Muscle of leg (tissue), 11 donors: ENCODE results near the gene PEX11B. TPM values are rescaled to one million over a fixed set of nuclear protein-coding genes. Genes with fewer than 3 reads are reported as not detected.

Source experiments
- DNase-seq: peaks from one replicate; pipeline ENCODE4 v3.0.0; 2013
- H3K27ac ChIP-seq: one replicate; pipeline ENCODE4 v1.5.1; 2013; ENCODE audit warnings: mild to moderate bottlenecking, low read length, control low read depth
- H3K27me3 ChIP-seq: one replicate; pipeline ENCODE4 v1.6.1; 2013; ENCODE audit warnings: low read length; ENCODE audit not compliant: control insufficient read depth, insufficient read depth
- H3K36me3 ChIP-seq: one replicate; pipeline ENCODE4 v1.6.1; 2013; ENCODE audit warnings: low read length; ENCODE audit not compliant: control insufficient read depth, insufficient read depth
- H3K4me1 ChIP-seq: one replicate; pipeline ENCODE4 v1.6.1; 2013; ENCODE audit warnings: low read length; ENCODE audit not compliant: control insufficient read depth, insufficient read depth
- H3K4me3 ChIP-seq: one replicate; pipeline ENCODE4 v1.5.1; 2013; ENCODE audit warnings: low read length, control low read depth
- H3K9me3 ChIP-seq: replicated peaks from 2 replicates; pipeline ENCODE4 v1.6.1; 2013; ENCODE audit warnings: low read depth, low read length; ENCODE audit not compliant: control insufficient read depth
- WGBS: methylation state at CpG from one replicate; pipeline ENCODE4 v1.1.5; 2013; ENCODE audit warnings: missing lambda C conversion rate; ENCODE audit not compliant: insufficient coverage; 5-methylcytosine and 5-hydroxymethylcytosine counted together
- polyA plus RNA-seq, 8 donors: library from polyadenylated mRNA; unstranded; fragments of 120-200 nt; gene quantifications; one replicate each; pipeline versions ENCODE4 v1.2.1 to v1.2.3, GENCODE V29; 2013; ENCODE audit warnings: inconsistent platforms in 1 of 8, low replicate concordance in 1 of 8; ENCODE audit not compliant: insufficient read length in 8 of 8, insufficient read depth in 1 of 8
- total RNA-seq: library from RNA; stranded (reverse); fragments of 120-200 nt; gene quantifications from one replicate; pipeline ENCODE4 v1.2.4, GENCODE V29; 2013

Gene PEX11B
- total and polyA plus RNA-seq, 9 donors: 18.0 to 24.9 (median 23.4) TPM

DNA sequence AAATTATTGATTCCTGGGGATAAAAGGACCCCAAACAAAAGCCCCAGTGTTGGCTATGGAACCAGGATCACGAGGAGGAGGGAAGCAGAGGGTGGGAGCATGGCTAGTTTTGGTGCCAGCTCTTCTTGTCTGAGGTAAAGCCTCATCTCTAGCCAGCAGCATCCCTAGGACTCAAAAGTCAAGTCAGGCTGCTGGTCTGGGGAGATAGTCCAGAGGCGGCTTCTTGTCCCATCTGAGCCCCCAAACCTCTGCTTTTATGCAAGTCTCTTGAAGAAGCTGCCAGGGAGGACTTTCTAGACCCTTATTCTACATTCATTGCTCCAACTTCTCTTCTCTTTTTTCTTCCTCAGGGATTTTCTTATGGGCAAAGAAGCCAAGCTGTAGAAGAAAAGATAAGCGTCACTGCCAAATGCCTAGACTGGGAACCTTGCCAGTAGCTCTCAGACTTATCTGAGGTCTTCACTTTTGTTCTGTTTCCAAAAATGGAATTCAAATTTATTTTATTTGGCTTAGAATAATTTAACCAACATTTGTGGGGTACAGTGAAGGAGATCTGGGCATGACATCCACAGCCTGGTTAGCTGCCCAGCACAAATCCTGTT lies 25.9 kb downstream of the PEX11B start:
- peaks cover 20% of the 10 kb centered on the region for H3K4me1 ChIP-seq
- no peak overlapping the region for H3K4me3 ChIP-seq
- H3K36me3 ChIP-seq: no peaks in the 10 kb centered on the region
- DNase-seq: peak; percentile 31
- H3K27ac ChIP-seq: peak overlapping the region; percentile 88
- no peaks in the 10 kb centered on the region for H3K9me3 ChIP-seq
- H3K27me3 ChIP-seq: no peaks in the 10 kb centered on the region
- 28% methylated on average over 2 of the region's 3 CpGs for WGBS

DNA sequence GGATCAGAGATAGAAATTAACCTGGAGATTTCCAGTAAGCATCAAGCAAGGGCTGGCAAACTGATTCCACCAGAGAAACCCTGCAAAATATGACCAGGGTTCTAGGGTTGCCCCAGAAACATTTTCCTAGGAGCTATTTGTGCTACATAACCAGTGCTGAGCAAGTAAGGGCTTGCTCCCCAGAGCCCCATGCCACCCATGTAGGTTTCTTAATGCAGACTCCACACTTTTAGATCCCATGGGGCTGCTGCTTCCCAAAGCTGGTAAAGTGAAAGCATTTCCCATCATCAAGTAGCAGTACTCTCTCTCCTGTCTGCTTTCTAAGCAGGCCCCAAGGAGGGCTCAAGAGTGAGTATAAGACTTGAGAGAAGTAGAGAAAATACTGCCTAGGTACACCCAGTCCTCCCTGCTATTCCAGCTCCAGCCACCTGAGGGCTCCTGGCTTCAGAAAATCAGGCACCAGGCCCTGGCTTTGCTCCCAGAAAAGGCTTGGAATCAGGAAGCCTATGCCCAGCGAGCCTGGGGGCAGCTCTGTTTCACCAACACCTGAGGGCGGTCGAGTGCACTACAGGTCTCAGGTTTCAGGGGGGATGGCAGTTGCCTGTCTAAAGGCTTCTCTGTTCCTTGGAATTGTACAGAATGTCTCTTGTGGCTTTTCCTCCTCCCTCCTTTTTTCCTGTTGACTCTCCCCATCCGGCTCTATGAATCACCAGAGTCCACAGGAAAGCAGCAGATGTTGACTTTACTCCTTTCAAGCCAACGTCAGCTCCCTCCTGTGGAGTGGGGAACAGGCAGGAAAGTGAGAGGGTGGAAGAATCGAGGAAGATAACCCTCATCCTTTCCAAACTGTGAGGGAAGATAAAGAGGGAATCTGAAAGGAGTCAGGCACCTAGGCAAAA lies 26.7 kb downstream of the PEX11B start:
- H3K27me3 ChIP-seq: no peaks in the 10 kb centered on the region
- H3K27ac ChIP-seq: peak overlapping the region; percentile 88
- H3K36me3 ChIP-seq: no peaks in the 10 kb centered on the region
- peak; percentile 97 for DNase-seq
- H3K9me3 ChIP-seq: no peaks in the 10 kb centered on the region
- H3K4me1 ChIP-seq: peaks cover 20% of the 10 kb centered on the region
- peak overlapping the region; percentile 28 for H3K4me3 ChIP-seq
- 0% methylated on average over 2 of the region's 6 CpGs for WGBS

DNA sequence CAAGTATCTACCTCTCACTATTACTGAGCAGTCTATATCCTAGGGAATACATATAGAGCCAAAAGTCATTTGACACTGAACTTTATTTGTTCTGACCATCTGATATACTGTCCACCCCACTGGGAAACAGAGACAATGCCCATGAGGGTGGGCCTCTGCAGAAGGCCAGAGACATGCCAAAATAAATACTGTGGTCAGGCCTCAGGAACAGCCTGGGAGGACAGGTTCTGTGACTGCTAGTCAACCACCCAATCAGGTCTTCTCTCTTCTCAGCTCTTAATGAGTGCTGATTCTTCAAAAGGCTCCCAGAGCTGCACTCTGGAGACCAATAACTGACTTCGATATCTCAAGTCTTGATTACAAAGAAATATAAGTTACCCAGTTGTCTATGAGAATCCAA lies 27.4 kb downstream of the PEX11B start:
- Histone ChIP-seq H3K36me3 (no peaks in the 10 kb centered on the region), H3K27me3 (no peaks in the 10 kb centered on the region), H3K4me1 (peaks cover 23% of the 10 kb centered on the region), H3K9me3 (no peaks in the 10 kb centered on the region), H3K27ac (no peak overlapping the region), H3K4me3 (no peak overlapping the region)
- DNase-seq: no peak
- WGBS: no CpG with 5 or more reads among the region's 1 CpG

DNA sequence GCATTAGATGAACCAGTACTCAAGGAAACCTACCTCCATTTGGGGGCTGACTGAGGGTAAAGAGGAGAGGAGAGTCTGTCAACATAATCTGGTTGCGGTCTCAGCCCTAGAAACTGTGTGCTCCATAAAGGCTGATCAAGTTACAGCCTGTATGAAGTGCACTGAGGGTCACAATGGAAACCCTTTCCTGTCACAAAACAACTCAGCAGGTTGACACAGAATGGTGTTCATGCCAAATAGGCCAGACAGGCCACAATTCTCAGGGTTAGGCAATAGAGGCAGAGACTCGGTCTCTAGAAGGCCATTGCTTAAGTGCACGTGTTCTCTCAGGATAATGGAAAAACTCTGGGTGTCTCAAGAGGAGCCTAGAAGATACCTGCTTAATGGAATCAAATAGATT lies 28.8 kb downstream of the PEX11B start:
- no peak for DNase-seq
- no peaks in the 10 kb centered on the region for H3K36me3 ChIP-seq
- 74% methylated on average over 2 of the region's 3 CpGs for WGBS
- no peak overlapping the region for H3K27ac ChIP-seq
- no peak overlapping the region for H3K4me3 ChIP-seq
- H3K9me3 ChIP-seq: no peaks in the 10 kb centered on the region
- H3K27me3 ChIP-seq: peaks cover 10% of the 10 kb centered on the region
- H3K4me1 ChIP-seq: peaks cover 29% of the 10 kb centered on the region

DNA sequence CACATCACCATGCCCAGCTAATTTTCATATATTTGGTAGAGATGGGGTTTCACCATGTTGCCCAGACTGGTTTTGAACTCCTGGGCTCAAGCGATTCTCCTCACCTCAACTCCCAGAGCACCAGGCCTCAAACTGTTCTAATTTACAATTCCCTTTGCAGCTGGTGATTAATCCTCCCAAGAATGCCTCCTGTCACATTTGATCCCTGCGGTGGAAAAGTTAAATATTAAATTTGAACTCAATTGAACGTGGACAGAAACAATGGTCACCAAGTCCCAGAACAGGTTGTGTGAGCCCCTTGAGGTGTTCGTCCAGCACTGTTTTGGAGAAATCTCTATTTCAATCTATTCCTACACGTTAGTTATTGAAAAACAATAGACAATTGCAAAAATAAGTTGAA lies 30.9 kb downstream of the PEX11B start:
- Histone ChIP-seq H3K27me3 (peaks cover 14% of the 10 kb centered on the region), H3K4me1 (peaks cover 24% of the 10 kb centered on the region), H3K36me3 (no peaks in the 10 kb centered on the region), H3K4me3 (no peak overlapping the region), H3K27ac (no peak overlapping the region), H3K9me3 (no peaks in the 10 kb centered on the region)
- WGBS: 50% methylated on average over 1 of the region's 5 CpGs
- DNase-seq: no peak

DNA sequence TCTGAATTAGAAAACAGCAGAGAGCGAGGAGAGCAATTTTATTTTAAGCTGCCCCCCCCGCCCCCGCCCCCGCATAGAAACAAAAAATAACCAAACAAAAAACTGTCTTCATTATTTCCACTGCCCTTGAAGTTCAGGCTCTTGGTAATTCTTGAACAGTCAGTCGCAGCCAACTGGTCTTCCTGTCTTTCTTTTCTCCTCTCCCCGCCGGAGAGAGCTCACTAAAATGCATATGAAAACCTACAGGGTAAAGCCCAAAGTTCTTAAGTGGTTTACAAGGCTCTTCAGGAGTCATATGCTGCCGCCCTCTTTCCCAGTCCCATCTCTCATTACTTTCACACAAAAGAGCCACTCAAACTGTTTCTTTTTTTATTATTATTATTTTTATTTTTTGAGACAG lies 31.7 kb downstream of the PEX11B start:
- peak; percentile 77 for DNase-seq
- peak overlapping the region; percentile 35 for H3K27ac ChIP-seq
- H3K9me3 ChIP-seq: no peaks in the 10 kb centered on the region
- H3K36me3 ChIP-seq: no peaks in the 10 kb centered on the region
- no peak overlapping the region for H3K4me3 ChIP-seq
- peaks cover 16% of the 10 kb centered on the region for H3K4me1 ChIP-seq
- peaks cover 14% of the 10 kb centered on the region for H3K27me3 ChIP-seq
- 14% methylated on average over 4 of the region's 8 CpGs for WGBS

DNA sequence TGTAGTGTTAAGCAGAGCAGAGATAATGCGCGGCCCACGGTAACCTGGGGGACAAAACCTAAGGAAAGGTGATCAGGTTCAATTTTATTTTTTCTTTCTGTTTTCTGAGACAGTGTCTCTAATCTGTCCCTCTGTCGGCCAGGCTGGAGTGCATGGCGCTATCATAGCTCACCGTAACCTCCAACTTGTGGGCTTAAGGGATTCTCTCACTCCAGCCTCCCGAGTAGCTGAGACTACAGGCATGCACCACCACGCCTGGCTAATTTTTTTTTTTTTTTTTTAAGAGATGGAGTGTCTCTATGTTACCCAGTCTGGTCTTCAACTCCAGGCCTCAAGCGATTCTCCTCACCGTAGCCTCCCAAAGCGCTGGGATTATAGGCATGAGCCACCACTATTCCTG lies 32.1 kb downstream of the PEX11B start:
- DNase-seq: no peak
- peak overlapping the region; percentile 52 for H3K4me3 ChIP-seq
- WGBS: 31% methylated on average over 6 of the region's 11 CpGs
- H3K9me3 ChIP-seq: no peaks in the 10 kb centered on the region
- H3K27ac ChIP-seq: peak overlapping the region; percentile 35
- peaks cover 13% of the 10 kb centered on the region for H3K4me1 ChIP-seq
- H3K36me3 ChIP-seq: no peaks in the 10 kb centered on the region
- H3K27me3 ChIP-seq: peaks cover 14% of the 10 kb centered on the region

DNA sequence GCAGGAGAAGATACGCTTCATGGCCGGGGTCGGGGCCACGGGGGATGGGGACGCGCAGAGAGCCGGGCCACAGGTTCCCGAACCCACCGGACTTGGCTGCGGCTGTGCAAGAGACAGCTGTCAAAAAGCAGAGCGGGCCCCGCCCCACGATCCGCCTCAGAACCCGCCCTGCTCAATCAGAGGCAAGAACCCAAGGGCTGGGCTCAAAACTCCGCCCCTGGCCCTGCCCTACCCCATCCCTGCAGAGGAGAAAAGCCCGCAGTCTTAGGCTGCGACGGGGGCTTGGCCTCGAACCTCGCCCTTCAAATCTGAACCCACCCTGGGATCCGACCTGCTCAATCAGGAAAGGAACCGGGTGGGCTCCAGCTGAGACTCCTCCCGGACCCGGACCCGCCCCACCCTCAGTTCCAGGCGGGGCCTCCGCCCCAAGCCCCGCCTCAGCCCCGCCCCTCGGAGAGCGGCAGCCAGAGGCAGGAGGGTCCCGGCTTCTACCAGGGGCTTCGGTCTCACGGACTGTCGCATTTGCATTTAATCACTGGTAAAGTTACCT lies 32.7 kb downstream of the PEX11B start, which contains the start of gene ANKRD35:
TSS of gene ANKRD35 (minus strand) at position 129 of the 550 bp plus-strand sequence. CDS start at position 21, 108 bp downstream.
- H3K27ac ChIP-seq: peak within 1 kb of the TSS; percentile 35
- DNase-seq: peak; percentile 84
- under 1% methylated on average over 25 of the region's 36 CpGs for WGBS

DNA sequence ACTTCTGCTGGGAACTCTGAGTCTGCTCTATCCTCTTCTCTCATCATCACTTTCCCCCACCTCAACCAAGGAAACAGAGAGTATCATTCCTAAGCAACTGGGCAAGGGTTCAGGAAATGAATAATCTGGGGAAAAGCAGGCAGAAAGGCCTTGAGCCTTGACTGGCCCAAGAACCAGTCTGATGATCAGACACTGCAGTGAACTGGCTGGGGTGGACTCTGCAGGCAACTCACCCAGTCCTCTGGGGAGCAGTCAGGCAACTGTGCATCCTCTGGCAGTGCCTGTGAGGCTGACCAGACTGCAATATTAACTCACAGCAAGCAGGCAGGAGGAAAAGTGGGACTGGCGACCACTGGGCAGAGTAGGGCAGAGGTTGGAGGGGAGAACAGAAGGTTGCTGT lies 33.8 kb downstream of the PEX11B start:
- Histone ChIP-seq H3K4me1 (peaks cover 8% of the 10 kb centered on the region), H3K4me3 (no peak overlapping the region), H3K9me3 (no peaks in the 10 kb centered on the region), H3K27me3 (peaks cover 14% of the 10 kb centered on the region), H3K27ac (no peak overlapping the region), H3K36me3 (no peaks in the 10 kb centered on the region)
- DNase-seq: no peak
- 82% methylated on average over 1 of the region's 1 CpG for WGBS

More for the DNA sequence above, 32.7 kb downstream of the PEX11B start, which contains the start of gene ANKRD35:
- Histone ChIP-seq H3K9me3 (no peaks in the 10 kb centered on the region), H3K36me3 (no peaks in the 10 kb centered on the region), H3K27me3 (peaks cover 14% of the 10 kb centered on the region), H3K4me3 (peak within 1 kb of the TSS; percentile 52), H3K4me1 (peaks cover 8% of the 10 kb centered on the region)

DNA sequence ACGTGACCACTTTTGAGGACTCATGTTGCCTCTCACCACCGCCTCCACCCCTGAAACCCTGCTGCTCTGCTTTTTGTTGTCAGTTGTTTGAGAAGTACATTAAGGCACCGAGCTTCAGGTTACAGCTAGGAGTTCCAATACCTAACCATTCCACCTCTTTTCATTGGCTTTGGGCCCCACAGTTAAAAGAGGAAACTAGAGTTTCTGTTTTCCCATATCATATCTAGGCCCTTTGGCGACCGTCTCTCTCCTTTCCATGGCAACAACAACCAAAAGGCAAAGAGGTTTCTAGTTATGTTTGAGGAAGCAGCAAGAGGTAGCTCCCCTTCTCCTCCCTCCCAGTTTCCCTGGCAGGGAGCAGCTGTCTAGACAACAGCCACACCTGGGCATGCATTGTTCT lies 38.7 kb downstream of the PEX11B start:
- H3K9me3 ChIP-seq: no peaks in the 10 kb centered on the region
- H3K36me3 ChIP-seq: no peaks in the 10 kb centered on the region
- no peak for DNase-seq
- no peak overlapping the region for H3K27ac ChIP-seq
- no peaks in the 10 kb centered on the region for H3K4me1 ChIP-seq
- H3K4me3 ChIP-seq: no peak overlapping the region
- WGBS: 30% methylated on average over 2 of the region's 5 CpGs
- H3K27me3 ChIP-seq: peaks cover 14% of the 10 kb centered on the region
